Measurements from ENCODE around the gene PECR.
"Not testable (repeated sequence)": the region's sequence is repeated elsewhere in the genome, so short reads cannot be mapped to it uniquely, and the experiment has no call there.

PECR gene

GRCh38 chr2:216002101-216002678 lies 79.4 kb downstream of the PECR start:
- no peak overlapping the region for H3K27ac ChIP-seq
- TF ChIP-seq CTCF (conservative IDR thresholded peaks at IDR 0.05) (no peak), ZFX (IDR thresholded peaks at IDR 0.05) (no peak)

GRCh38 chr2:216001216-216002100 lies 80.2 kb downstream of the PECR start:
- H3K27ac ChIP-seq, result no peak overlapping the region
- TF ChIP-seq ZFX (IDR thresholded peaks at IDR 0.05) (no peak), CTCF (conservative IDR thresholded peaks at IDR 0.05) (no peak)

- no peak overlapping the region for H3K27ac ChIP-seq
- TF ChIP-seq ZFX (IDR thresholded peaks at IDR 0.05) (no peak), CTCF (conservative IDR thresholded peaks at IDR 0.05) (no peak)
Observed at GRCh38 chr2:215998636-215999035, 83.0 kb downstream of the PECR start.

GRCh38 chr2:215997219-215997618 lies 84.4 kb downstream of the PECR start:
- H3K27ac ChIP-seq, result no peak overlapping the region
- TF ChIP-seq CTCF (conservative IDR thresholded peaks at IDR 0.05), result no peak
- no peak for TF ChIP-seq ZFX (IDR thresholded peaks at IDR 0.05)

- no peak for TF ChIP-seq CTCF (conservative IDR thresholded peaks at IDR 0.05)
- no peak for TF ChIP-seq ZFX (IDR thresholded peaks at IDR 0.05)
- H3K27ac ChIP-seq, result no peak overlapping the region
Observed at GRCh38 chr2:215994911-215995310, 86.7 kb downstream of the PECR start.

- not testable (repeated sequence) for H3K27ac ChIP-seq
Observed at GRCh38 chr2:215988556-215989207, 92.9 kb downstream of the PECR start.

All from C4-2B (cell line).